ENCODE data around the gene CAPZA1. TPM values are rescaled to one million over a fixed set of nuclear protein-coding genes. Genes with fewer than 3 reads are reported as not detected.
A peak's percentile ranks its signal among the peaks of the same experiment; 100 is the strongest.
"Not testable (repeated sequence)": the region's sequence is repeated elsewhere in the genome, so short reads cannot be mapped to it uniquely, and the experiment has no call there.

Gene CAPZA1
- total RNA-seq, 1 experiment from 2014 or later = 273 TPM

DNA sequence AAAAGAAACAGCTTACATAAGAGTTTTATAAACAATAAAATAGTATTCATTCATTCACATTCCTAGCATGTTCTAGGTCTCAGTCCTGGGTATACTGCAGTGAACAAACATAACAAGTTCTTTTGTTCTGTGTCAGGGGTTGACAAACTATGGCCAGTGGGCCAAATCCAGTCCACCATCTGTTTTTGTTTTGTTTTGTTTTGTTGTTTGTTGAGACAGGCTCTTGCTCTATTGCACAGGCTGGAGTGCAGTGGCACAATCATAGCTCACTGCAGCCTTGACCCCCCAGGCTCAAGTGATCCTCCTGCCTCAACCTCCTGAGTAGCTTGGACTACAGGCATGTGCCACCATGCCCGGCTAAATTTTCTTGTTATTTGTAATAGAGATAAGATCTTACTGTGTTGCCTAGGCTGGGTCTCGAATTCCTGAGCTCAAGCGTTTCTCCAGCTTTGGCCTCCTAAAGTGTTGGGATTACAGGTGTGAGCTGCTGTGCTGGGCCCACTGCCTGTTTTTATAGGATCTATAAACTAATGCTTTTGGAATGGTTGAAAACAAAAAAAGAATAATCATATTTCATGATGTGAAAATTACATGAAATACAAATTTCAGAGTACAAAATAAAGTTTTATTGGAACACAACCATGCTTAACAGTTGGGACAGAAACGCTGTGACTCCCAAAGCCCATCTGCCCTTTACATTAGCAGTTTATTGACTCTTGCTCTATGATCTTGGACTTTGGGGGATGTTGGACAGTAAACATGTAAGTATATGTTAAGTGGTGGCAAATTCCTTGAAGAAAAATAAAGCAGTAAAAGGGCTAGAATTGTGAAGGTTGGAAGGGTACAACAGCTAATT, 17.9 kb downstream of the CAPZA1 start:
- intact Hi-C loops (cut with micrococcal nuclease) = loop anchor here (1.0 to 5.0 kb wide), 2 partner anchors 15 to 35 kb away; partner anchors contain the start of gene MOV10
- ATAC-seq (peak; percentile 78), DNase-seq (peak; percentile 26)
- TF ChIP-seq EZH2 (IDR thresholded peaks at IDR 0.05; ENCODE audit: low read length, unreplicated experiment) (no peak), EZH2phosphoT487 (IDR thresholded peaks at IDR 0.05; ENCODE audit: borderline replicate concordance, low read length) (no peak)
- TF ChIP-seq, protein P1, sequence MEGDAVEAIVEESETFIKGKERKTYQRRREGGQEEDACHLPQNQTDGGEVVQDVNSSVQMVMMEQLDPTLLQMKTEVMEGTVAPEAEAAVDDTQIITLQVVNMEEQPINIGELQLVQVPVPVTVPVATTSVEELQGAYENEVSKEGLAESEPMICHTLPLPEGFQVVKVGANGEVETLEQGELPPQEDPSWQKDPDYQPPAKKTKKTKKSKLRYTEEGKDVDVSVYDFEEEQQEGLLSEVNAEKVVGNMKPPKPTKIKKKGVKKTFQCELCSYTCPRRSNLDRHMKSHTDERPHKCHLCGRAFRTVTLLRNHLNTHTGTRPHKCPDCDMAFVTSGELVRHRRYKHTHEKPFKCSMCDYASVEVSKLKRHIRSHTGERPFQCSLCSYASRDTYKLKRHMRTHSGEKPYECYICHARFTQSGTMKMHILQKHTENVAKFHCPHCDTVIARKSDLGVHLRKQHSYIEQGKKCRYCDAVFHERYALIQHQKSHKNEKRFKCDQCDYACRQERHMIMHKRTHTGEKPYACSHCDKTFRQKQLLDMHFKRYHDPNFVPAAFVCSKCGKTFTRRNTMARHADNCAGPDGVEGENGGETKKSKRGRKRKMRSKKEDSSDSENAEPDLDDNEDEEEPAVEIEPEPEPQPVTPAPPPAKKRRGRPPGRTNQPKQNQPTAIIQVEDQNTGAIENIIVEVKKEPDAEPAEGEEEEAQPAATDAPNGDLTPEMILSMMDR (conservative IDR thresholded peaks at IDR 0.05; ENCODE audit: low read depth, low read length) = no peak
- H3K9me3 ChIP-seq (ENCODE audit: low read length) = no peaks in the 10 kb centered on the region
- no peak overlapping the region for H2AFZ ChIP-seq (ENCODE audit: low read length)
- H3K4me2 ChIP-seq (ENCODE audit: low read length) = peak overlapping the region; percentile 65
- peaks cover 84% of the 10 kb centered on the region for H3K79me2 ChIP-seq (ENCODE audit: low read length)
- POLR2A ChIA-PET (ENCODE audit: unreplicated experiment) = no interaction called here
- H3K4me3 ChIP-seq (ENCODE audit: low read length) = no peak overlapping the region
- no peak overlapping the region for H3K9ac ChIP-seq (ENCODE audit: low read length)
- H3K27ac ChIP-seq (ENCODE audit: low read length) = peak overlapping the region; percentile 50
- H3F3A ChIP-seq (ENCODE audit: low read length, unreplicated experiment) = peaks cover 8% of the 10 kb centered on the region
- no TSS peak for BruUV-seq (replicated peaks)
- CTCF ChIA-PET = no interaction called here
- no peaks in the 10 kb centered on the region for H3K9me2 ChIP-seq (replicated peaks; ENCODE audit: low read length)
- H3K36me3 ChIP-seq (ENCODE audit: low read depth, low read length) = peaks cover 3% of the 10 kb centered on the region; the same call in 1 of the 2 replicates
- peaks cover 28% of the 10 kb centered on the region for H3K4me1 ChIP-seq (ENCODE audit: insufficient read depth, low read length)
- no peaks in the 10 kb centered on the region for H3K27me3 ChIP-seq (ENCODE audit: low read length)
- H4K20me1 ChIP-seq (ENCODE audit: low read length) = peaks cover 57% of the 10 kb centered on the region

DNA sequence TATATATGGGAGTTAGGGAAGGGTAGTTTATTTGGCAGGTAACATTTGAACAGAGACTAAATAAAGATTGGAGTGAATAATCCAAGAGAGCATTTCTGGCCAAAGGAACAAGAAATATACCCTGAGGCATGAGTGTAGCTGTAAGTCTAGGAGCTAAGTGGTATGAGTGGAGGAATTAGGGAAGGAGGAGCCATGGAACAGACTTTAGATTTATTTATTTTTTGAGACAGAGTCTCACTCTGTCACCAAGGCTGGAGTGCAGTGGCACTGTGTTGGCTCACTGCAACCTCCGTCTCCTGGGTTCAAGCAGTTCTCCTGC, 18.4 kb downstream of the CAPZA1 start:
- Histone ChIP-seq H3K4me2 (ENCODE audit: low read length) (no peak overlapping the region), H2AFZ (ENCODE audit: low read length) (no peak overlapping the region), H3F3A (ENCODE audit: low read length, unreplicated experiment) (peaks cover 8% of the 10 kb centered on the region), H3K4me1 (ENCODE audit: insufficient read depth, low read length) (peaks cover 28% of the 10 kb centered on the region), H3K27me3 (ENCODE audit: low read length) (no peaks in the 10 kb centered on the region), H3K27ac (ENCODE audit: low read length) (no peak overlapping the region), H3K4me3 (ENCODE audit: low read length) (no peak overlapping the region), H3K9ac (ENCODE audit: low read length) (no peak overlapping the region), H3K9me3 (ENCODE audit: low read length) (no peaks in the 10 kb centered on the region), H4K20me1 (ENCODE audit: low read length) (peaks cover 56% of the 10 kb centered on the region), H3K36me3 (ENCODE audit: low read depth, low read length) (peaks cover 3% of the 10 kb centered on the region; the same call in 1 of the 2 replicates), H3K9me2 (replicated peaks; ENCODE audit: low read length) (no peaks in the 10 kb centered on the region), H3K79me2 (ENCODE audit: low read length) (peaks cover 84% of the 10 kb centered on the region)
- ChIA-PET CTCF (no interaction called here), POLR2A (ENCODE audit: unreplicated experiment) (no interaction called here)
- no TSS peak for BruUV-seq (replicated peaks)
- intact Hi-C loops (cut with micrococcal nuclease) = loop anchor here (5.0 kb wide), 1 partner anchor 34 kb away; the partner anchor contains the start of gene MOV10
- peak; percentile 25; the same call in 1 of the 2 replicates for ATAC-seq
- peak; percentile 6 for DNase-seq
- TF ChIP-seq, protein P1 (conservative IDR thresholded peaks at IDR 0.05; ENCODE audit: low read depth, low read length) = no peak
- TF ChIP-seq EZH2phosphoT487 (IDR thresholded peaks at IDR 0.05; ENCODE audit: borderline replicate concordance, low read length) (no peak), EZH2 (IDR thresholded peaks at IDR 0.05; ENCODE audit: low read length, unreplicated experiment) (no peak)

DNA sequence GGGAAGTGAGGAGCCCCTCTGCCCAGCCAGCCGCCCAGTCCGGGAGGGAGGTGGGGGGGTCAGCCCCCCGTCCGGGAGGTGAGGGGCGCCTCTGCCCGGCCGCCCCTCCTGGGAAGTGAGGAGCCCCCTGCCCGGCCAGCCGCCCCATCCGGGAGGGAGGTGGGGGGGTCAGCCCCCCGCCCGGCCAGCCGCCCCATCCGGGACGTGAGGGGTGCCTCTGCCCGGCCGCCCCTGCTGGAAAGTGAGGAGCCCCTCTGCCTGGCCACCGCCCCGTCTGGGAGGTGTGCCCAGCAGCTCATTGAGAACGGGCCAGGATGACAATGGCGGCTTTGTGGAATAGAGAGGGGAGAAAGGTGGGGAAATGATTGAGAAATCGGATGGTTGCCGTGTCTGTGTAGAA, 20.8 kb downstream of the CAPZA1 start:
- H3K4me3 ChIP-seq (ENCODE audit: low read length); H3K9ac ChIP-seq (ENCODE audit: low read length); H3K4me2 ChIP-seq (ENCODE audit: low read length); intact Hi-C loops (cut with micrococcal nuclease); BruUV-seq (replicated peaks); H3K27me3 ChIP-seq (ENCODE audit: low read length); H3F3A ChIP-seq (ENCODE audit: low read length, unreplicated experiment); H3K9me3 ChIP-seq (ENCODE audit: low read length); H3K36me3 ChIP-seq (ENCODE audit: low read depth, low read length); H2AFZ ChIP-seq (ENCODE audit: low read length); POLR2A ChIA-PET (ENCODE audit: unreplicated experiment); H3K27ac ChIP-seq (ENCODE audit: low read length); CTCF ChIA-PET; DNase-seq; ATAC-seq; H3K9me2 ChIP-seq (replicated peaks; ENCODE audit: low read length): not testable (repeated sequence)
- peaks cover 39% of the 10 kb centered on the region for H4K20me1 ChIP-seq (ENCODE audit: low read length)
- H3K4me1 ChIP-seq (ENCODE audit: insufficient read depth, low read length) = peaks cover 24% of the 10 kb centered on the region
- H3K79me2 ChIP-seq (ENCODE audit: low read length) = peaks cover 84% of the 10 kb centered on the region

Measured in PC-3 (cell line).